ENCODE results near the gene FLOT1.
"Not testable (repeated sequence)": the region's sequence is repeated elsewhere in the genome, so short reads cannot be mapped to it uniquely, and the experiment has no call there.

The FLOT1 gene

GRCh38 chr6:30723159-30723842 is 19.2 kb downstream of the FLOT1 start:
- not testable (repeated sequence) for DNase-seq (ENCODE audit: low spot score)

GRCh38 chr6:30722280-30723112 is 20.0 kb downstream of the FLOT1 start:
- peak; percentile 73 for DNase-seq (ENCODE audit: low spot score)

GRCh38 chr6:30722025-30722279 is 20.5 kb downstream of the FLOT1 start:
- not testable (repeated sequence) for DNase-seq (ENCODE audit: low spot score)

- DNase-seq (ENCODE audit: low spot score) = peak; percentile 79
These were observed 21.1 kb downstream of the FLOT1 start for GRCh38 chr6:30721198-30722024.

- peak; percentile 64 for DNase-seq (ENCODE audit: low spot score)
These were observed 21.7 kb downstream of the FLOT1 start for GRCh38 chr6:30720738-30721197.

- DNase-seq (ENCODE audit: low spot score) = peak; percentile 96
These were observed 22.4 kb downstream of the FLOT1 start, which contains the start of gene TUBB for GRCh38 chr6:30719791-30720737. Gene TUBB (plus strand): TSS chr6:30720352. CDS start chr6:30720507, 155 bp downstream.

GRCh38 chr6:30719356-30719755 is 23.1 kb downstream of the FLOT1 start:
- no peak for DNase-seq (ENCODE audit: low spot score)

GRCh38 chr6:30717845-30718720 is 24.4 kb downstream of the FLOT1 start:
- DNase-seq (ENCODE audit: low spot score) = not testable (repeated sequence)

- DNase-seq (ENCODE audit: low spot score) = peak; percentile 99
These were observed 25.2 kb downstream of the FLOT1 start, which contains the start of gene MDC1 for GRCh38 chr6:30717129-30717844. Gene MDC1 (minus strand): TSS chr6:30717281. CDS start chr6:30715175, 2,106 bp downstream.

- DNase-seq (ENCODE audit: low spot score) = no peak
These were observed 25.7 kb downstream of the FLOT1 start for GRCh38 chr6:30716879-30717128.

GRCh38 chr6:30714263-30714662 is 28.2 kb downstream of the FLOT1 start:
- DNase-seq (ENCODE audit: low spot score) = no peak

GRCh38 chr6:30712441-30712945 is 30.0 kb downstream of the FLOT1 start:
- no peak for DNase-seq (ENCODE audit: low spot score)

GRCh38 chr6:30711758-30712380 is 30.6 kb downstream of the FLOT1 start:
- no peak for DNase-seq (ENCODE audit: low spot score)

- DNase-seq (ENCODE audit: low spot score) = no peak
These were observed 33.2 kb downstream of the FLOT1 start for GRCh38 chr6:30709101-30709868.

- no peak for DNase-seq (ENCODE audit: low spot score)
These were observed 35.1 kb downstream of the FLOT1 start for GRCh38 chr6:30707281-30707850.

GRCh38 chr6:30705620-30706019 is 36.9 kb downstream of the FLOT1 start:
- no peak for DNase-seq (ENCODE audit: low spot score)

GRCh38 chr6:30703821-30704220 is 38.7 kb downstream of the FLOT1 start:
- no peak for DNase-seq (ENCODE audit: low spot score)

GRCh38 chr6:30703011-30703410 is 39.5 kb downstream of the FLOT1 start:
- no peak for DNase-seq (ENCODE audit: low spot score)
